Gastrocnemius medialis (tissue), 4 donors: ENCODE measurements around the gene NOTCH1. TPM values are rescaled to one million over a fixed set of nuclear protein-coding genes. Genes with fewer than 3 reads are reported as not detected.

Source experiments
- ATAC-seq, 2 donors: fragments of 150-250 bp; one replicate each; pipeline ENCODE4 v1.9.1; 2016
- DNase-seq, 2 donors: peaks; one replicate each; pipeline ENCODE4 v3.0.0-alpha.2; 2019
- H3K27ac ChIP-seq, 4 donors: fragments of 200-600 bp; sonication (generic); 1 replicate in 1 of 4; 2 replicates in 3 of 4; pipeline ENCODE4 v1.5.1; 2016 to 2018; ENCODE audit warnings: mild to moderate bottlenecking in 2 of 4, moderate library complexity in 1 of 4
- H3K27me3 ChIP-seq, 3 donors: fragments of 200-600 bp; sonication (generic) in 2 of 3; 1 replicate in 1 of 3; 2 replicates in 2 of 3; pipeline versions ENCODE4 v1.5.1 to v1.6.0; 2016 to 2019; ENCODE audit warnings: mild to moderate bottlenecking in 1 of 3, moderate library complexity in 1 of 3
- H3K36me3 ChIP-seq, 2 donors: fragments of 200-600 bp; sonication (generic) in 1 of 2; one replicate each; pipeline ENCODE4 v1.5.1; 2017 to 2018
- H3K4me1 ChIP-seq, 2 donors: fragments of 200-600 bp; sonication (generic) in 1 of 2; one replicate each; pipeline ENCODE4 v1.5.1; 2016 to 2017; ENCODE audit warnings: mild to moderate bottlenecking in 2 of 2
- H3K4me3 ChIP-seq, 4 donors: fragments of 200-600 bp; sonication (generic) in 3 of 4; 1 replicate in 1 of 4; 2 replicates in 3 of 4; pipeline ENCODE4 v1.5.1; 2016 to 2019; ENCODE audit warnings: mild to moderate bottlenecking in 2 of 4
- H3K9me3 ChIP-seq, 3 donors: fragments of 200-600 bp; sonication (generic) in 2 of 3; 1 replicate in 1 of 3; 2 replicates in 2 of 3; pipeline ENCODE4 v1.5.1; 2016 to 2019
- POLR2A ChIP-seq, 2 donors: fragments of 450-650 bp; IDR thresholded peaks; one replicate each; pipeline ENCODE4 v1.6.1; 2017; ENCODE audit warnings: antibody characterized with exemption in 2 of 2, mild to moderate bottlenecking in 2 of 2, moderate library complexity in 2 of 2
- in situ Hi-C, 4 donors: fragments of 200-750 bp; cut with MboI; loops; one replicate each; pipeline versions ENCODE4 v1.15.0 to v1.8.0; 2017; ENCODE audit warnings: low sequenced_read_pairs in 4 of 4
- intact Hi-C: fragments of 100-400 bp; cut with DNase I; formaldehyde crosslinking; loops from one replicate; pipeline ENCODE4 v1.15.1; 2023; ENCODE audit warnings: low total_unique reads
- total RNA-seq, 4 donors: library from RNA; depleted of rRNA; stranded (reverse); fragments of >200 nt; gene quantifications; one replicate each; pipeline versions ENCODE4 v1.1.0 to v1.2.3, GENCODE V29; 2016
- TF ChIP-seq, protein P1 (sequence below), 5 experiments: fragments of 450-650 bp in 3 of 5; fragments of 200-600 bp in 2 of 5; sonication (generic) in 2 of 5; IDR thresholded peaks in 4 of 5; conservative IDR thresholded peaks in 1 of 5; 1 replicate in 4 of 5; 2 replicates in 1 of 5; pipeline ENCODE4 v1.5.1; 2016 to 2019; ENCODE audit warnings: antibody characterized with exemption in 5 of 5, mild to moderate bottlenecking in 3 of 5, moderate library complexity in 3 of 5

NOTCH1 gene
- total RNA-seq, 4 donors from 2014 or later: 6.3 to 15.4 (median 8.2) TPM

DNA sequence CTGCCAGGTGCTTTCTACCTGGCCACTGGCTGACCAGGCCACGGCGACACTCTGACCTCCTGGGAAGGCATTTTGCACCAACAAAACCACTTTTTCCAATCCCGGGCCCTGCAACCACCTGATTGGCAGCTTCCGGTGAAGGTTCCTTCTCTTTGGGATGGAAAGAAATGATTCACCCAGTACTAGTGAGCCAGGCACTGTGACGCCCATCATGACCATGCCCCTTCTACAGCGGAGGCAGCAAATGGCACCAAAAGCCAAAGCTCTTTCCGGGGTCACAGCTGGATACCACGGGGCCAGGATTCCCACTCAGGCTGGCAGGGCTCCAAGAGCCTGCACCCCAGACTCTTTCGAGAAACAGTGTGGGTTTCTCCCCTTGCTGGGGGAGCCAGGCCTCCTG lies 4.7 kb downstream of the NOTCH1 start:
- no peak for TF ChIP-seq POLR2A (IDR thresholded peaks at IDR 0.05)
- TF ChIP-seq, protein P1, sequence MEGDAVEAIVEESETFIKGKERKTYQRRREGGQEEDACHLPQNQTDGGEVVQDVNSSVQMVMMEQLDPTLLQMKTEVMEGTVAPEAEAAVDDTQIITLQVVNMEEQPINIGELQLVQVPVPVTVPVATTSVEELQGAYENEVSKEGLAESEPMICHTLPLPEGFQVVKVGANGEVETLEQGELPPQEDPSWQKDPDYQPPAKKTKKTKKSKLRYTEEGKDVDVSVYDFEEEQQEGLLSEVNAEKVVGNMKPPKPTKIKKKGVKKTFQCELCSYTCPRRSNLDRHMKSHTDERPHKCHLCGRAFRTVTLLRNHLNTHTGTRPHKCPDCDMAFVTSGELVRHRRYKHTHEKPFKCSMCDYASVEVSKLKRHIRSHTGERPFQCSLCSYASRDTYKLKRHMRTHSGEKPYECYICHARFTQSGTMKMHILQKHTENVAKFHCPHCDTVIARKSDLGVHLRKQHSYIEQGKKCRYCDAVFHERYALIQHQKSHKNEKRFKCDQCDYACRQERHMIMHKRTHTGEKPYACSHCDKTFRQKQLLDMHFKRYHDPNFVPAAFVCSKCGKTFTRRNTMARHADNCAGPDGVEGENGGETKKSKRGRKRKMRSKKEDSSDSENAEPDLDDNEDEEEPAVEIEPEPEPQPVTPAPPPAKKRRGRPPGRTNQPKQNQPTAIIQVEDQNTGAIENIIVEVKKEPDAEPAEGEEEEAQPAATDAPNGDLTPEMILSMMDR (IDR thresholded peaks at IDR 0.05 in 4 of 5, conservative IDR thresholded peaks at IDR 0.05 in 1 of 5): no peak
- Histone ChIP-seq H3K4me3 (no peak overlapping the region), H3K4me1 (peaks cover 13 to 26% of the 10 kb centered on the region in 2 donors), H3K27ac (peak overlapping the region; percentile 10 to 96 (median 86)), H3K36me3 (no peaks in the 10 kb centered on the region), H3K9me3 (no peaks in the 10 kb centered on the region), H3K27me3 (no peaks in the 10 kb centered on the region)
- in situ Hi-C loops (no loop called here), intact Hi-C loops (no loop called here)
- no peak for DNase-seq
- no peak for ATAC-seq

DNA sequence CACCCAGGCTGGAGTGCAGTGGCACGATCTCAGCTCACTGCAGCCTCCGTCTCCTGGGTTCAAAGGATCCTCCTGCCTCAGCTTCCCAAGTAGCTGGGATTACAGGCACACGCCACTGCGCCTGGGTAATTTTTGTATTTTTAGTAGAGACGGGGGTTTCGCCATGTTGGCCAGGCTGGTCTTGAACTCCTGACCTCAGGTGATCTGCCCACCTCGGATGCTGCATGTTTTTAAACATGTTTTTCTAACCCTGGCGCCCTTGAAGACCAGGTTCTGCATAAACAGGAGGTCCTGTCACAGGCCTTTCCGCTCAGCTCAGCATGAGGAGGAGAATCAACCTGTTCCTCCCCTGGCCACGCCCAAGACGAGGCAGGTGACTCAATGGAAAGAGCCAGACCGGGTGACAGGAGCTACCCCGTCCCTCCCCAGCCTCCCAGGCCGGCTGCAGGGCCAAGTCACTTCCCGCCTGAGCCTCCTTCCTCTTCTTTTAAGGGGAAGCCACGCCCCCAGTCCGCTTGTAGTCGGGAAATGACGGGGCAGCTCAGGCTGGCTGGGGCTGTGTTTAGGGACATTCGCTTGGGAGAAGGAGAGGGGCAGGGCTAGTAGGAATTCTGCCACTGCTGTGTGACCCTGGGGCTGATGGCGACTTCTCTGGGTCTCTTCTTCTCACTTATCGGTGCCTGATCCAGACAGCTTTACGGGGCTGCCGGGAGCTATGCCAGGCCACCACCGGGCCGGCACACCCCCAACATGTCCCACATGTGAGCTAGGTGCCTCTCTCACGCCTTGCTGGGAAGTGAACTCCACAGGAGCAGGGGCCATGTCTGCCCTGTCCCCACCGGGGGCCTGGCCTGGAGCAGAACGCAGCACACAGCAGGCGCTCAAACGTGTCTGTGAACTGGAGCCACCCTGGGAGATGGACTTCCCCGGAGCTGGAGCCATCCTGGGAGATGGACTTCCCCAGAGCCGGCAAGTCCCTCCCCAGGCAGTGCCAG lies 6.1 kb downstream of the NOTCH1 start:
- Histone ChIP-seq H3K27me3 (no peaks in the 10 kb centered on the region), H3K27ac (peak overlapping the region; percentile 78 to 96 (median 86)), H3K4me3 (peak overlapping the region in 3 of 4 donors; percentile 22 to 25 (median 24)), H3K9me3 (no peaks in the 10 kb centered on the region), H3K4me1 (peaks cover 13 to 26% of the 10 kb centered on the region in 2 donors), H3K36me3 (no peaks in the 10 kb centered on the region)
- ATAC-seq (peak; percentile 63 to 66), DNase-seq (peak; percentile 70 to 75)
- in situ Hi-C loops: no loop called here
- intact Hi-C loops: no loop called here
- TF ChIP-seq POLR2A (IDR thresholded peaks at IDR 0.05): peak; percentile 28 to 64
- TF ChIP-seq, protein P1 (IDR thresholded peaks at IDR 0.05 in 4 of 5, conservative IDR thresholded peaks at IDR 0.05 in 1 of 5): no peak

DNA sequence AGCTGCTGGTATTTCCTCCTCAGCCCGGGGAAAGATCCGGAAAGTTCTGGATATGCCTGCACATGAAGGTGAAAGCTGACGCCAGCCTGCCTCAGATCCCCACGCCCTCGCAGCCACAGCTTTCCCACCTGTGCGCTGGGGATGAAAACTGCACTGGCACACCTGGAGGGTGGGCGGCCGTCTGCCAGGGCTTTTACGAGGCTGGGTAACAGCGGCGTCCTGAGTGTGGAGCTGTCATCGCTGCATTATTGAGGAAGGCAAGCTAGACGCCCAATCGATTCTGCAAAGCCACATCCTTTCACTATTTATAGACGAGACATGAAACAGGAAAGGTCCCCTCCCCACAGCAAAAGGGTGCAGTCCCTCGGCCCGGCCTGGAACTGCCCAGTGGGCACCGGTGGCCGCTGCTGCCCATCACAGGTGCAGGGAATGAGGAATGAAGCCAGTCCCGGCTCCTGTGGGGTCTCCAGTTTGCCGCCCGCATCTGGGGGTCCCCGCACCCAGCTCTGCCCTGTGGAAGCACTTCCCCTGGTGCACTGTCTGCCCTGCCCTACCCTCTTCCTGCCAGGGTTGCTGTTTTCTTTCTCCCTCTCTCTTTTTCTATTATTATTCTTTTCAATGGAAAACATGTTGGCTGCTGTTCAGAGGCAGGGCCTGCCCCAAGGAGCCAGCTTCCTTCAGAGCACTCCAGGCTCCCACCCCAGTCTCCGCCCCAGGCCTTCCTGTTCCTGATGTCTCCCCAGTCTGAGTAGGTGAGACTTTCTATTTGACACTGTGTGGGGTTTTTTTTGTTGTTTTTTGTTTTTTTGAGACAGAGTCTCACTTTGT lies 7.0 kb downstream of the NOTCH1 start:
- H3K4me1 ChIP-seq: peaks cover 13 to 26% of the 10 kb centered on the region in 2 donors
- H3K27ac ChIP-seq: peak overlapping the region; percentile 67 to 96 (median 86)
- no peaks in the 10 kb centered on the region for H3K9me3 ChIP-seq
- ATAC-seq (peak; percentile 32 to 57), DNase-seq (no peak)
- no peak for TF ChIP-seq POLR2A (IDR thresholded peaks at IDR 0.05)
- TF ChIP-seq, protein P1 (IDR thresholded peaks at IDR 0.05 in 4 of 5, conservative IDR thresholded peaks at IDR 0.05 in 1 of 5): no peak
- in situ Hi-C loops: no loop called here
- H3K36me3 ChIP-seq: no peaks in the 10 kb centered on the region
- intact Hi-C loops: no loop called here
- peak overlapping the region in 1 of 4 donors; percentile 25 for H3K4me3 ChIP-seq
- no peaks in the 10 kb centered on the region for H3K27me3 ChIP-seq

DNA sequence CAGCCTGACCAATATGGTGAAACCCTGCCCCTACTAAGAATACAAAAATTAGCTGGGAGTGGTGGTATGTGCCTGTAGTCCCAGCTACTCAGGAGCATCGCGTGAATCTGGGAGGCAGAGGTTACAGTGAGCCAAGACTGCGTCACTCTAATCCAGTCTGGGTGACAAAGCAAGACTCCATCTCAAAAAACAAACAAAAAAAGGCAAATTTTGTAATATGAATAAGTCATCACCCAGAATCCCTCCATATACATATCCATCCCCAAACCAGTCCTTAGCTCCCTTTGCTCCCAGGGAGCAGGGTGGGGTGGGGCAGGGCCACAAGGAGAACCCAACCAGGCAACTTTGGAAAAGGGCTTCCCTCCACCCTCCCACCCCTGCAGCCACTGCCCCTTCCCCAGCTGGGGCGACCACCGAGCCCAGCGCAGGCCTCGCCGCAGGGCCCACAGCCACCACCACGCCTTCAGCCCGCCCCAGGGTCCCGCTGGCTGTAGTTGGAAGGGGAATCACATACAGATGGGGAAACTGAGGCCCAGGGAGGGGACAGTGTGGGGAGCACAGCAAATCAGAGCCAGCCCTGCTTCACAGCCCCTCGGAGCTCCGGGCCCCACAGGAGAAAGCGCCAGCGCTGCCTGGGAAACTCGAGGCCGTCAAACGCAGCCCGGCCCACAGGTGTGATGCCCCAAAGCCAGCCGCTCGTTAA lies 7.8 kb downstream of the NOTCH1 start:
- ATAC-seq (no peak), DNase-seq (no peak)
- no peak overlapping the region for H3K4me3 ChIP-seq
- H3K27me3 ChIP-seq: no peaks in the 10 kb centered on the region
- H3K9me3 ChIP-seq: no peaks in the 10 kb centered on the region
- in situ Hi-C loops (no loop called here), intact Hi-C loops (no loop called here)
- peaks cover 13 to 29% of the 10 kb centered on the region in 2 donors for H3K4me1 ChIP-seq
- H3K27ac ChIP-seq: peak overlapping the region in 3 of 4 donors; percentile 81 to 96 (median 91)
- no peaks in the 10 kb centered on the region for H3K36me3 ChIP-seq
- TF ChIP-seq, protein P1 (IDR thresholded peaks at IDR 0.05 in 4 of 5, conservative IDR thresholded peaks at IDR 0.05 in 1 of 5): no peak
- no peak for TF ChIP-seq POLR2A (IDR thresholded peaks at IDR 0.05)
